ENCODE measurements around the gene ERGIC1.

DNA sequence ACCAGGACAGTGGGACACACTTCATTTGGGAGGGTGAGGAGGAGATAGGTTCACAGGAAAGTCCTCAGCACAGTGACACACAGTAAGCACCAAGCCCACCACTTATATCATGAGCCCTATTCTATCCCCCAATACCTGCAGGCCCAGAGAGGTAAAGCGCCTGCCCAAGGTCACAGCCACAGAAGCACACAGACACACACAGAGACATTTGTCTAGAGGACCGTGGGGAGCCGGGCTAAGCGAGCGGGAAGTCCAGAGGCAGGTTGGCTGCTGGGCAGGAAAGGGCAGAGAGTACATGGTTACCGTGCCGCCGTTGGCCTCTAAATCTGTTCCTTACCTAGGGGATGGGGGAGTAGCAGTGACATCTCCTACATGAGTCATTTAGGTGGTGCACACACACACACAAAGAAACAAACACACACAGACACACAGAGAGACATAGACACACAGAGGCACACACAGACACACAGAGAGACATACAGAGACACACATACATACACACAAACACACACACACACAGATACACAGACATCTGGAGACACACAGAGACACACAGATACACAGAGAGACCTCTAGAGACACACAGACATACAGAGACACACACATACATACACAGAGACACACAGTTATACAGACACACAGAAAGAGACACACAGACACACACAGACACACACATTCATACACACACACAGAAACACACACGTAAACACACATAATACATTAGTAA lies 47.2 kb upstream of the ERGIC1 start:
- TF ChIP-seq, protein P1, sequence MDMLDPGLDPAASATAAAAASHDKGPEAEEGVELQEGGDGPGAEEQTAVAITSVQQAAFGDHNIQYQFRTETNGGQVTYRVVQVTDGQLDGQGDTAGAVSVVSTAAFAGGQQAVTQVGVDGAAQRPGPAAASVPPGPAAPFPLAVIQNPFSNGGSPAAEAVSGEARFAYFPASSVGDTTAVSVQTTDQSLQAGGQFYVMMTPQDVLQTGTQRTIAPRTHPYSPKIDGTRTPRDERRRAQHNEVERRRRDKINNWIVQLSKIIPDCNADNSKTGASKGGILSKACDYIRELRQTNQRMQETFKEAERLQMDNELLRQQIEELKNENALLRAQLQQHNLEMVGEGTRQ (IDR thresholded peaks at IDR 0.05; ENCODE audit: low read length) = no peak
- TF ChIP-seq CEBPB (IDR thresholded peaks at IDR 0.05; ENCODE audit: low read depth, low read length) (no peak), CTCF (IDR thresholded peaks at IDR 0.05; ENCODE audit: control extremely low read depth in 1 of 3, insufficient read depth in 1 of 3, low read depth in 1 of 3, low read length in 3 of 3) (no peak), MAX (IDR thresholded peaks at IDR 0.05) (no peak), EP300 (IDR thresholded peaks at IDR 0.05; ENCODE audit: borderline replicate concordance in 1 of 2, low read depth in 2 of 2, low read length in 2 of 2) (no peak)
